Inferior parietal cortex (tissue), 1 donor: Measurements from ENCODE around the gene GALNT11.
"Not testable (repeated sequence)": the region's sequence is repeated elsewhere in the genome, so short reads cannot be mapped to it uniquely, and the experiment has no call there.

Experiments used
- DNase-seq: peaks from one replicate; pipeline ENCODE4 v3.0.0-alpha.2; 2016; ENCODE audit errors: extremely low spot score

The GALNT11 gene

GRCh38 chr7:152075379-152075778 is 49.9 kb downstream of the GALNT11 start:
- not testable (repeated sequence) for DNase-seq

- peak; percentile 40 for DNase-seq
Observed at GRCh38 chr7:152076324-152076821, 50.9 kb downstream of the GALNT11 start.

- DNase-seq: no peak
Observed at GRCh38 chr7:152076940-152077933, 51.8 kb downstream of the GALNT11 start.

- DNase-seq: no peak
Observed at GRCh38 chr7:152078025-152078424, 52.6 kb downstream of the GALNT11 start.

GRCh38 chr7:152078786-152079185 is 53.3 kb downstream of the GALNT11 start:
- DNase-seq: no peak

- no peak for DNase-seq
Observed at GRCh38 chr7:152081088-152081487, 55.6 kb downstream of the GALNT11 start.

- DNase-seq: not testable (repeated sequence)
Observed at GRCh38 chr7:152082073-152082721, 56.7 kb downstream of the GALNT11 start.

- no peak for DNase-seq
Observed at GRCh38 chr7:152085131-152085530, 59.7 kb downstream of the GALNT11 start.

GRCh38 chr7:152086513-152086912 is 61.0 kb downstream of the GALNT11 start:
- DNase-seq: no peak

- no peak for DNase-seq
Observed at GRCh38 chr7:152089183-152089582, 63.7 kb downstream of the GALNT11 start.

- no peak for DNase-seq
Observed at GRCh38 chr7:152090747-152091146, 65.3 kb downstream of the GALNT11 start.

GRCh38 chr7:152093717-152094116 is 68.2 kb downstream of the GALNT11 start:
- no peak for DNase-seq

GRCh38 chr7:152095771-152096170 is 70.3 kb downstream of the GALNT11 start:
- DNase-seq: no peak

- DNase-seq: no peak
Observed at GRCh38 chr7:152097330-152097729, 71.9 kb downstream of the GALNT11 start.

- DNase-seq: no peak
Observed at GRCh38 chr7:152103066-152103465, 77.6 kb downstream of the GALNT11 start.

GRCh38 chr7:152103691-152104090 is 78.2 kb downstream of the GALNT11 start:
- DNase-seq: no peak

- DNase-seq: no peak
Observed at GRCh38 chr7:152105205-152105604, 79.7 kb downstream of the GALNT11 start.

GRCh38 chr7:152106990-152107389 is 81.5 kb downstream of the GALNT11 start:
- DNase-seq: no peak

GRCh38 chr7:152107945-152108344 is 82.5 kb downstream of the GALNT11 start:
- DNase-seq: no peak

GRCh38 chr7:152108359-152108758 is 82.9 kb downstream of the GALNT11 start:
- DNase-seq: no peak

GRCh38 chr7:152112829-152113228 is 87.4 kb downstream of the GALNT11 start:
- no peak for DNase-seq

- no peak for DNase-seq
Observed at GRCh38 chr7:152115021-152115718, 89.7 kb downstream of the GALNT11 start.
